HCT116 (cell line): ENCODE measurements around the gene CGGBP1. TPM values are rescaled to one million over a fixed set of nuclear protein-coding genes. Genes with fewer than 3 reads are reported as not detected.

Experiments
- ATAC-seq: fragments of 200-7000 bp; cut with Tn5 transposase; 2 replicates; pipeline ENCODE4 v1.9.1; 2020; ENCODE audit warnings: mild to moderate bottlenecking, moderate library complexity
- BruUV-seq: library from RNA; stranded (reverse); fragments of 400-500 nt; replicated peaks from 2 replicates; lab custom pipeline; 2021; lab: Mats Ljungman, UMichigan
- CTCF ChIA-PET: fragments of 300-600 bp; sonication (Branson Sonifier 250); formaldehyde crosslinking; loops from one replicate; lab custom pipeline; 2021; ENCODE audit warnings: antibody characterized with exemption; lab: Charles Lee
- POLR2A ChIA-PET: fragments of 300-600, 350-600 bp; sonication (Branson Sonifier 250); formaldehyde crosslinking; loops from one replicate; lab custom pipeline; 2021; ENCODE audit warnings: antibody characterized with exemption; lab: Charles Lee
- RAD21 ChIA-PET, 2 experiments: fragments of 300-600 bp; sonication (Branson Sonifier 250); formaldehyde crosslinking; loops; one replicate each; lab custom pipeline; 2023; ENCODE audit warnings: low total read pairs in 2 of 2; ENCODE audit not compliant: uncharacterized antibody in 2 of 2, unreplicated experiment in 2 of 2, low non-redundant PET in 1 of 2; lab: Charles Lee
- DNase-seq: peaks from one replicate; pipeline ENCODE4 v3.0.0-alpha.2; 2010; ENCODE audit warnings: low read depth, low spot score
- H2AFZ ChIP-seq: fragments of 200-600 bp; shearing (Covaris generic), sonication (generic); 2 replicates; pipeline ENCODE4 v1.6.1; 2017; ENCODE audit warnings: low read depth, mixed run types, mixed read lengths, antibody characterized with exemption, low read length; ENCODE audit not compliant: poor library complexity, severe bottlenecking
- H3K27ac ChIP-seq: 2 replicates; pipeline ENCODE4 v1.5.1; 2012; ENCODE audit warnings: low read depth, low read length
- H3K27me3 ChIP-seq: fragments of 200-600 bp; sonication (generic); 2 replicates; pipeline ENCODE4 v1.6.1; 2016; ENCODE audit warnings: mixed run types, low read length, mixed read lengths; ENCODE audit not compliant: insufficient read depth
- H3K36me3 ChIP-seq, 2 experiments: fragments of 200-500 bp in 1 of 2; fragments of 200-600 bp in 1 of 2; sonication (Bioruptor generic) in 1 of 2; sonication (generic) in 1 of 2; 2 replicates each; pipeline versions ENCODE4 v1.5.1 to v1.6.1; 2014 to 2016; ENCODE audit warnings: low read length in 2 of 2, inconsistent platforms in 1 of 2, mixed read lengths in 1 of 2, mixed run types in 1 of 2; ENCODE audit not compliant: insufficient read depth in 2 of 2, control insufficient read depth in 1 of 2
- H3K4me1 ChIP-seq, 2 experiments: fragments of 200-600 bp in 1 of 2; sonication (generic) in 1 of 2; 2 replicates each; pipeline versions ENCODE4 v1.5.1 to v1.6.1; 2012 to 2017; ENCODE audit warnings: low read length in 2 of 2, inconsistent platforms in 1 of 2, mild to moderate bottlenecking in 1 of 2, mixed read lengths in 1 of 2, mixed run types in 1 of 2, moderate library complexity in 1 of 2; ENCODE audit not compliant: insufficient read depth in 2 of 2, control insufficient read depth in 1 of 2
- H3K4me2 ChIP-seq: fragments of 200-600 bp; sonication (generic); 2 replicates; pipeline ENCODE4 v1.6.1; 2017; ENCODE audit warnings: mixed run types, low read length, mixed read lengths
- H3K4me3 ChIP-seq, 2 experiments: fragments of 200-600 bp in 1 of 2; sonication (generic) in 1 of 2; replicated peaks in 1 of 2; 2 replicates each; pipeline ENCODE4 v1.5.1; 2011 to 2016; ENCODE audit warnings: low read length in 2 of 2, control low read depth in 1 of 2, low read depth in 1 of 2, mild to moderate bottlenecking in 1 of 2, mixed read lengths in 1 of 2, mixed run types in 1 of 2
- H3K79me2 ChIP-seq: fragments of 200-600 bp; sonication (generic); 2 replicates; pipeline ENCODE4 v1.6.1; 2017; ENCODE audit warnings: mild to moderate bottlenecking, mixed run types, low read length, moderate library complexity, mixed read lengths; ENCODE audit not compliant: insufficient read depth
- H3K9ac ChIP-seq: fragments of 200-600 bp; sonication (generic); 2 replicates; pipeline ENCODE4 v1.6.1; 2016; ENCODE audit warnings: low read length, mixed read lengths
- H3K9me2 ChIP-seq: fragments of 200-600 bp; sonication (generic), shearing (Covaris generic); 2 replicates; pipeline ENCODE4 v1.6.1; 2017; ENCODE audit warnings: mixed run types, mild to moderate bottlenecking, moderate library complexity; ENCODE audit not compliant: insufficient read depth
- H3K9me3 ChIP-seq, 2 experiments: fragments of 200-500 bp in 1 of 2; fragments of 200-600 bp in 1 of 2; sonication (Bioruptor generic) in 1 of 2; sonication (generic) in 1 of 2; 2 replicates each; pipeline ENCODE4 v1.6.1; 2014 to 2017; ENCODE audit warnings: low read length in 2 of 2, mixed read lengths in 2 of 2, inconsistent platforms in 1 of 2, low read depth in 1 of 2, mild to moderate bottlenecking in 1 of 2, mixed run types in 1 of 2, moderate library complexity in 1 of 2; ENCODE audit not compliant: control insufficient read depth in 1 of 2, insufficient read depth in 1 of 2
- H4K20me1 ChIP-seq: fragments of 200-600 bp; sonication (generic), shearing (Covaris generic); 2 replicates; pipeline ENCODE4 v1.6.1; 2017; ENCODE audit warnings: mixed run types, mild to moderate bottlenecking, moderate library complexity; ENCODE audit not compliant: insufficient read depth
- ATF3 ChIP-seq: IDR thresholded peaks from 2 replicates; pipeline ENCODE4 v1.6.1; 2012
- EZH2 ChIP-seq: fragments of 200-600 bp; sonication (generic); IDR thresholded peaks from 2 replicates; pipeline ENCODE4 v1.6.1; 2017; ENCODE audit warnings: antibody characterized with exemption, mixed run types
- FOSL1 ChIP-seq: IDR thresholded peaks from 2 replicates; pipeline ENCODE4 v1.6.1; 2012; ENCODE audit warnings: low read depth
- JUND ChIP-seq: IDR thresholded peaks from 2 replicates; pipeline ENCODE4 v1.6.1; 2012
- MAX ChIP-seq: IDR thresholded peaks from 2 replicates; pipeline ENCODE4 v1.6.1; 2012
- POLR2A ChIP-seq: IDR thresholded peaks from 2 replicates; pipeline ENCODE4 v1.7.0; 2011; ENCODE audit warnings: borderline replicate concordance; ENCODE audit not compliant: insufficient read depth, insufficient read length; ENCODE audit errors: extremely low read depth
- POLR2AphosphoS5 ChIP-seq: IDR thresholded peaks from 2 replicates; pipeline ENCODE4 v1.6.1; 2011; ENCODE audit warnings: mild to moderate bottlenecking, low read depth, low read length, moderate library complexity
- RAD21 ChIP-seq: IDR thresholded peaks from 2 replicates; pipeline ENCODE4 v1.6.1; 2012; ENCODE audit warnings: low read depth, mild to moderate bottlenecking
- SIN3A ChIP-seq: IDR thresholded peaks from 2 replicates; pipeline ENCODE4 v1.6.1; 2012; ENCODE audit warnings: low read depth
- SP1 ChIP-seq: IDR thresholded peaks from 2 replicates; pipeline ENCODE4 v1.6.1; 2012; ENCODE audit warnings: low read depth
- SRF ChIP-seq: IDR thresholded peaks from 2 replicates; pipeline ENCODE4 v1.6.1; 2012; ENCODE audit warnings: low read depth
- TCF7L2 ChIP-seq: IDR thresholded peaks from 2 replicates; pipeline ENCODE4 v1.7.0; 2011; ENCODE audit warnings: borderline replicate concordance, inconsistent platforms; ENCODE audit not compliant: insufficient read depth, insufficient read length; ENCODE audit errors: extremely low read depth
- ZBTB33 ChIP-seq: IDR thresholded peaks from 2 replicates; pipeline ENCODE4 v1.6.1; 2011; ENCODE audit warnings: mild to moderate bottlenecking, low read length, moderate library complexity; ENCODE audit not compliant: insufficient replicate concordance; ENCODE audit errors: extremely low read depth
- ZNF274 ChIP-seq: fragments of 200-500 bp; sonication (Bioruptor generic); IDR thresholded peaks from 2 replicates; pipeline ENCODE4 v1.6.1; 2014; ENCODE audit warnings: mild to moderate bottlenecking, low read depth, low read length, inconsistent platforms
- intact Hi-C: fragments of 100-400 bp; cut with micrococcal nuclease; formaldehyde crosslinking; loops from 2 replicates; pipeline ENCODE4 v1.10.0; 2022
- total RNA-seq: library from RNA; stranded (reverse); gene quantifications from one replicate; pipeline ENCODE4 v1.2.1, GENCODE V29; 2021; ENCODE audit not compliant: unreplicated experiment

Gene CGGBP1
- total RNA-seq, 1 experiment from 2014 or later: 52.7 TPM

- TF ChIP-seq ZBTB33: no peak
- TF ChIP-seq ATF3: no peak
- no peak for TF ChIP-seq SRF
- no peak for TF ChIP-seq ZNF274
- TF ChIP-seq POLR2A: no peak
- no peak for TF ChIP-seq JUND
- no peak for TF ChIP-seq EZH2
- TF ChIP-seq, all 23 proteins: peak for 0
Observed at GRCh38 chr3:88082854-88083253, 24.0 kb upstream of the CGGBP1 start (continued).

GRCh38 chr3:88078932-88079331 is 20.1 kb upstream of the CGGBP1 start:
- Histone ChIP-seq H3K27me3 (no peaks in the 10 kb centered on the region), H3K9me2 (no peaks in the 10 kb centered on the region), H4K20me1 (no peaks in the 10 kb centered on the region), H3K4me1 (no peaks in the 10 kb centered on the region), H3K9me3 (no peaks in the 10 kb centered on the region), H3K9ac (no peak overlapping the region), H3K27ac (no peak overlapping the region), H3K4me2 (no peak overlapping the region), H2AFZ (no peak overlapping the region), H3K79me2 (peaks cover 39% of the 10 kb centered on the region), H3K36me3 (no peaks in the 10 kb centered on the region), H3K4me3 (no peak overlapping the region)
- CTCF ChIA-PET: no interaction called here
- RAD21 ChIA-PET: no interaction called here
- intact Hi-C loops: no loop called here
- BruUV-seq: no TSS peak
- TF ChIP-seq MAX: no peak
- no peak for TF ChIP-seq RAD21
- TF ChIP-seq SP1: no peak
- no peak for TF ChIP-seq FOSL1
- no peak for TF ChIP-seq POLR2AphosphoS5
- TF ChIP-seq SIN3A: no peak
- no peak for TF ChIP-seq TCF7L2
- POLR2A ChIA-PET: no interaction called here
- DNase-seq (no peak), ATAC-seq (no peak)
